Liver (tissue), 9 donors: Measurements from ENCODE around the gene ZSCAN31. TPM values are rescaled to one million over a fixed set of nuclear protein-coding genes. Genes with fewer than 3 reads are reported as not detected.

ENCODE experiments used
- DNase-seq: peaks from one replicate; pipeline ENCODE4 v3.0.0-alpha.2; 2017; ENCODE audit warnings: low spot score
- H3K27ac ChIP-seq, 2 donors: one replicate each; pipeline ENCODE4 v1.7.0; 2013; ENCODE audit warnings: inconsistent platforms in 2 of 2, low read length in 2 of 2, control low read depth in 1 of 2, low read depth in 1 of 2, mild to moderate bottlenecking in 1 of 2
- H3K27me3 ChIP-seq, 4 donors: one replicate each; pipeline versions ENCODE4 v1.6.1 to v1.7.0; 2013; ENCODE audit warnings: low read length in 3 of 4, inconsistent platforms in 1 of 4, mild to moderate bottlenecking in 1 of 4, moderate library complexity in 1 of 4; ENCODE audit not compliant: control insufficient read depth in 4 of 4, insufficient read depth in 4 of 4
- H3K36me3 ChIP-seq, 4 donors: one replicate each; pipeline versions ENCODE4 v1.6.1 to v1.7.0; 2013; ENCODE audit warnings: low read length in 3 of 4, mild to moderate bottlenecking in 3 of 4, low read depth in 1 of 4, moderate library complexity in 1 of 4; ENCODE audit not compliant: control insufficient read depth in 4 of 4, insufficient read depth in 3 of 4
- H3K4me1 ChIP-seq, 4 donors: one replicate each; pipeline versions ENCODE4 v1.6.1 to v1.7.0; 2013; ENCODE audit warnings: low read length in 3 of 4, mild to moderate bottlenecking in 3 of 4, moderate library complexity in 1 of 4; ENCODE audit not compliant: control insufficient read depth in 4 of 4, insufficient read depth in 4 of 4
- H3K4me3 ChIP-seq, 3 donors: one replicate each; pipeline versions ENCODE4 v1.6.1 to v1.7.0; 2013; ENCODE audit warnings: low read length in 3 of 3, control low read depth in 1 of 3, low read depth in 1 of 3, mild to moderate bottlenecking in 1 of 3
- H3K9ac ChIP-seq, 2 donors: one replicate each; pipeline ENCODE4 v1.7.0; 2013; ENCODE audit warnings: low read length in 2 of 2, mild to moderate bottlenecking in 2 of 2, moderate library complexity in 2 of 2, control low read depth in 1 of 2, low read depth in 1 of 2
- H3K9me3 ChIP-seq, 4 donors: one replicate each; pipeline versions ENCODE4 v1.6.1 to v1.7.0; 2013; ENCODE audit warnings: low read length in 3 of 4; ENCODE audit not compliant: control insufficient read depth in 4 of 4
- EGR1 ChIP-seq, 2 donors: IDR thresholded peaks; 2 replicates each; pipeline ENCODE4 v1.6.1; 2016 to 2018; ENCODE audit warnings: antibody characterized with exemption in 2 of 2, low read depth in 2 of 2
- FOXA1 ChIP-seq: IDR thresholded peaks from 2 replicates; pipeline ENCODE4 v1.6.1; 2016; ENCODE audit warnings: antibody characterized with exemption
- GABPA ChIP-seq, 2 donors: IDR thresholded peaks in 1 of 2; conservative IDR thresholded peaks in 1 of 2; 2 replicates each; pipeline ENCODE4 v1.6.1; 2016; ENCODE audit warnings: antibody characterized with exemption in 2 of 2, mild to moderate bottlenecking in 1 of 2, moderate library complexity in 1 of 2
- HNF4A ChIP-seq, 2 donors: conservative IDR thresholded peaks; 2 replicates each; pipeline ENCODE4 v1.6.1; 2016; ENCODE audit warnings: antibody characterized with exemption in 2 of 2, mild to moderate bottlenecking in 2 of 2
- HNF4G ChIP-seq: IDR thresholded peaks from 2 replicates; pipeline ENCODE4 v1.6.1; 2016; ENCODE audit warnings: antibody characterized with exemption
- JUND ChIP-seq, 2 donors: IDR thresholded peaks; 2 replicates each; pipeline ENCODE4 v1.6.1; 2016; ENCODE audit warnings: antibody characterized with exemption in 2 of 2
- NR2F2 ChIP-seq: IDR thresholded peaks from 2 replicates; pipeline ENCODE4 v1.6.1; 2016; ENCODE audit warnings: antibody characterized with exemption
- RAD21 ChIP-seq, 2 donors: IDR thresholded peaks; 2 replicates each; pipeline ENCODE4 v1.6.1; 2016; ENCODE audit warnings: antibody characterized with exemption in 2 of 2, mild to moderate bottlenecking in 2 of 2
- RXRA ChIP-seq, 2 donors: IDR thresholded peaks; 2 replicates each; pipeline ENCODE4 v1.6.1; 2017 to 2018; ENCODE audit warnings: antibody characterized with exemption in 2 of 2, mild to moderate bottlenecking in 1 of 2
- SP1 ChIP-seq: IDR thresholded peaks from 2 replicates; pipeline ENCODE4 v1.6.1; 2018; ENCODE audit warnings: antibody characterized with exemption, mild to moderate bottlenecking
- YY1 ChIP-seq: IDR thresholded peaks from 2 replicates; pipeline ENCODE4 v1.6.1; 2016; ENCODE audit warnings: antibody characterized with exemption, mild to moderate bottlenecking
- ZBTB33 ChIP-seq: IDR thresholded peaks from 2 replicates; pipeline ENCODE4 v1.6.1; 2016; ENCODE audit warnings: antibody characterized with exemption
- WGBS: extraction: QIAGEN DNeasy Blood & Tissue Kit; methylation state at CpG from one replicate; pipeline ENCODE4 v1.1.7; 2013; 5-methylcytosine and 5-hydroxymethylcytosine counted together
- polyA plus RNA-seq, 2 donors: library from polyadenylated mRNA; stranded (reverse) in 1 of 2; unstranded in 1 of 2; fragments of 200-250 nt in 1 of 2; fragments of >200 nt in 1 of 2; fragmentation: Nextera tagmentation in 1 of 2; extraction: Ambion mirVana in 1 of 2; gene quantifications; one replicate each; pipeline versions ENCODE4 v1.2.1 to v1.2.3, GENCODE V29; 2013 to 2015
- total RNA-seq, 2 donors: library from RNA; depleted of rRNA; stranded (reverse); fragments of >200 nt; gene quantifications; one replicate each; pipeline ENCODE4 v1.2.3, GENCODE V29; 2014
- TF ChIP-seq, protein P1 (sequence below): fragments of 150-350 bp; IDR thresholded peaks from 2 replicates; pipeline ENCODE4 v1.5.1; 2017; ENCODE audit warnings: improper control_type of control experiment, low read depth, low read length; ENCODE audit not compliant: missing input control
- donor health status: healthy.
- donor health status: healthy.
- donor health status: healthy.
- donor health status: healthy.
- donor health status: healthy.

The ZSCAN31 gene
- total and polyA plus RNA-seq, 4 donors, result 3.3 to 10.2 (median 3.7) TPM

DNA sequence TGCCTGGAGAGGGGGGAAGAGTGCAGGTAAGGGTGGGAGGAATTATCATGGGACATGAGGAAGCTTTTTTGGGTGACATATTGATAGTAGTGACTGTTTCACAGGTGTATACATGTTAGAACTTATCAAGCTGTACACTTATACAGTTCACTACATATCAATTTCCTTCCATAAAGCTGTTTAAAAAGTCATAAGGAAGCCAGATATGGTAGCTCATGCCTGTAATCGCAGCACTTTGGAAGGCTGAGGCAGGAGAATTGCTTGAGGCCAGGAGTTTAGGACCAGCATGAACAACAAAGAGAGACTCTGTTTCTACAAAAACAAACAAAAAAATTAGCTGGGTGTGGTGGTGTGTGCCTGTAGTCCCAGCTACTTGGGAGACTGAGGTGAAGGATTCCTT lies 41.9 kb upstream of the ZSCAN31 start:
- peaks cover 0 to 3% (median 2%) of the 10 kb centered on the region in 4 donors for H3K4me1 ChIP-seq
- no peaks in the 10 kb centered on the region for H3K9me3 ChIP-seq
- H3K27me3 ChIP-seq, result no peaks in the 10 kb centered on the region
- no peak overlapping the region for H3K4me3 ChIP-seq
- DNase-seq, result no peak
- WGBS, result 95% methylated on average over 1 of the region's 1 CpG
- TF ChIP-seq NR2F2 (no peak), GABPA (IDR thresholded peaks at IDR 0.05 in 1 of 2, conservative IDR thresholded peaks at IDR 0.05 in 1 of 2) (no peak), HNF4G (no peak)
- TF ChIP-seq, protein P1, sequence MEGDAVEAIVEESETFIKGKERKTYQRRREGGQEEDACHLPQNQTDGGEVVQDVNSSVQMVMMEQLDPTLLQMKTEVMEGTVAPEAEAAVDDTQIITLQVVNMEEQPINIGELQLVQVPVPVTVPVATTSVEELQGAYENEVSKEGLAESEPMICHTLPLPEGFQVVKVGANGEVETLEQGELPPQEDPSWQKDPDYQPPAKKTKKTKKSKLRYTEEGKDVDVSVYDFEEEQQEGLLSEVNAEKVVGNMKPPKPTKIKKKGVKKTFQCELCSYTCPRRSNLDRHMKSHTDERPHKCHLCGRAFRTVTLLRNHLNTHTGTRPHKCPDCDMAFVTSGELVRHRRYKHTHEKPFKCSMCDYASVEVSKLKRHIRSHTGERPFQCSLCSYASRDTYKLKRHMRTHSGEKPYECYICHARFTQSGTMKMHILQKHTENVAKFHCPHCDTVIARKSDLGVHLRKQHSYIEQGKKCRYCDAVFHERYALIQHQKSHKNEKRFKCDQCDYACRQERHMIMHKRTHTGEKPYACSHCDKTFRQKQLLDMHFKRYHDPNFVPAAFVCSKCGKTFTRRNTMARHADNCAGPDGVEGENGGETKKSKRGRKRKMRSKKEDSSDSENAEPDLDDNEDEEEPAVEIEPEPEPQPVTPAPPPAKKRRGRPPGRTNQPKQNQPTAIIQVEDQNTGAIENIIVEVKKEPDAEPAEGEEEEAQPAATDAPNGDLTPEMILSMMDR, result no peak
- no peak overlapping the region for H3K27ac ChIP-seq
- H3K36me3 ChIP-seq, result peaks cover 0 to 18% (median 5%) of the 10 kb centered on the region in 4 donors
- no peak overlapping the region for H3K9ac ChIP-seq

GRCh38 chr6:28373925-28374324 lies 38.0 kb upstream of the ZSCAN31 start:
- Histone ChIP-seq H3K4me3 (no peak overlapping the region), H3K27ac (no peak overlapping the region), H3K4me1 (no peaks in the 10 kb centered on the region), H3K9me3 (no peaks in the 10 kb centered on the region), H3K36me3 (peaks cover 0 to under 1% (median 0%) of the 10 kb centered on the region in 4 donors), H3K9ac (no peak overlapping the region), H3K27me3 (no peaks in the 10 kb centered on the region)
- no peak for TF ChIP-seq NR2F2
- TF ChIP-seq HNF4A (conservative IDR thresholded peaks at IDR 0.05), result no peak
- TF ChIP-seq JUND (IDR thresholded peaks at IDR 0.05), result no peak
- TF ChIP-seq FOXA1, result no peak
- no peak for TF ChIP-seq HNF4G
- no peak for TF ChIP-seq RXRA (IDR thresholded peaks at IDR 0.05)
- no peak for DNase-seq
- 99% methylated on average over 1 of the region's 1 CpG for WGBS

DNA sequence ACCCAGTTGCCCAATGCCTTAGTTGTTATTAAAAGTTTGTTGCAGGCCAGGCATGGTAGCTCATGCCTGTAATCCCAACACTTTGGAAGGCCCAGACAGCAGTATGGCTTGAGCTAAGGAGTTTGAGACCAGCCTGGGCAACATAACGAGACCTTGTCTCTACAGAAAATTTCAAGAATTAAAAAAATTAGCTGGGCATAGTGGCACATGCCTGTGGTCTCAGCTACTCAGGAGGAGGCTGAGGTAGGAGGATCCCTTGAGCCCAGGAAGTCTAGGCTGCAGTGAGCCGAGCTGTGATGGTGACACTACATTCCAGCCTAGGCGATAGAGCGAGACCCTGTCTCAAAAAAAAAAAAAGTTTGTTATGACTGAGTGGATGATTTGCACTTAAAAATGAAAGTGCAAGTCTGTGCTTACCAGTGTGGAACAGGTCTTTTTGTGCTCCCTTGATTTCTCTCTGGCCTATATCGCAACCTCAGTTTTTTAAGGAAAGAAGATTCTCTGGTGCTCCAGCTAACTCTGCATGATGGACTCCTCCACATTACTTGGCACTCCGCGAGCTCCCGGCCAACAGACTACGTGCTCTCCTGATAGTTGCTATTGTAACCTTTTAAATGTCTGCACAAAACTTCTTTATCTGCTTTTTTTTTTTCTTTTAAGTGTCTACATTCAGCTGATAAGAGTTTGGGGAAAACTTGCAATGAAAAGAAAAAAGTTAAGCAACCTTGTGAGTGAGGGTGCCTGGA lies 35.9 kb upstream of the ZSCAN31 start:
- no peak for DNase-seq
- WGBS, result 91% methylated on average over 9 of the region's 9 CpGs
- Histone ChIP-seq H3K4me1 (no peaks in the 10 kb centered on the region), H3K36me3 (peaks cover 0 to 4% (median 0%) of the 10 kb centered on the region in 4 donors), H3K9ac (no peak overlapping the region), H3K27ac (no peak overlapping the region), H3K27me3 (no peaks in the 10 kb centered on the region), H3K4me3 (no peak overlapping the region), H3K9me3 (no peaks in the 10 kb centered on the region)
- TF ChIP-seq EGR1 (IDR thresholded peaks at IDR 0.05; ENCODE audit: low read depth in 2 of 2), result no peak
- TF ChIP-seq NR2F2, result no peak
- TF ChIP-seq ZBTB33, result no peak
- TF ChIP-seq HNF4G, result no peak
- no peak for TF ChIP-seq YY1
- no peak for TF ChIP-seq RAD21 (IDR thresholded peaks at IDR 0.05)
- no peak for TF ChIP-seq RXRA (IDR thresholded peaks at IDR 0.05)
- no peak for TF ChIP-seq SP1
- TF ChIP-seq FOXA1, result no peak
- no peak for TF ChIP-seq JUND (IDR thresholded peaks at IDR 0.05)
